OCI-LY7 (cell line): Measurements from ENCODE around the gene COMMD10. TPM values are rescaled to one million over a fixed set of nuclear protein-coding genes. Genes with fewer than 3 reads are reported as not detected.

Experiments used
- BruUV-seq: library from RNA; stranded (reverse); fragments of 400-500 nt; replicated peaks from 2 replicates; lab custom pipeline; 2021; lab: Mats Ljungman, UMichigan
- CTCF ChIA-PET: fragments of 300-600 bp; sonication (Branson Sonifier 250); formaldehyde crosslinking; loops from one replicate; lab custom pipeline; 2022; ENCODE audit warnings: antibody characterized with exemption; ENCODE audit not compliant: unreplicated experiment; lab: Charles Lee
- POLR2A ChIA-PET: fragments of 300-600 bp; sonication (Branson Sonifier 250); formaldehyde crosslinking; loops from one replicate; lab custom pipeline; 2022; ENCODE audit warnings: antibody characterized with exemption; lab: Charles Lee
- DNase-seq: peaks from one replicate; pipeline ENCODE4 v3.0.0-alpha.2; 2015; ENCODE audit warnings: low spot score
- H2AFZ ChIP-seq: fragments of 200-600 bp; sonication (generic), shearing (Covaris generic); 2 replicates; pipeline ENCODE4 v1.6.1; 2014; ENCODE audit warnings: mild to moderate bottlenecking, antibody characterized with exemption, low read length, moderate library complexity
- H3K27ac ChIP-seq: fragments of 200-600 bp; sonication (generic); 2 replicates; pipeline ENCODE4 v1.5.1; 2014; ENCODE audit warnings: mixed run types, low read depth, mild to moderate bottlenecking, moderate library complexity, low read length, inconsistent platforms; ENCODE audit not compliant: poor library complexity, severe bottlenecking
- H3K36me3 ChIP-seq: fragments of 200-600 bp; sonication (generic); 2 replicates; pipeline ENCODE4 v1.6.1; 2014; ENCODE audit warnings: mild to moderate bottlenecking, antibody characterized with exemption, low read length, moderate library complexity, mixed read lengths; ENCODE audit not compliant: insufficient read depth
- H3K4me1 ChIP-seq: fragments of 200-600 bp; sonication (generic); 2 replicates; pipeline ENCODE4 v1.5.1; 2014; ENCODE audit warnings: mild to moderate bottlenecking, low read length; ENCODE audit not compliant: insufficient read depth, poor library complexity, severe bottlenecking
- H3K4me2 ChIP-seq: fragments of 200-600 bp; sonication (generic); 2 replicates; pipeline ENCODE4 v1.6.1; 2014; ENCODE audit warnings: mild to moderate bottlenecking, low read length
- H3K4me3 ChIP-seq: fragments of 200-600 bp; sonication (generic); 2 replicates; pipeline ENCODE4 v1.5.1; 2014; ENCODE audit warnings: mild to moderate bottlenecking, low read depth, low read length; ENCODE audit not compliant: poor library complexity, severe bottlenecking
- H3K79me2 ChIP-seq: fragments of 200-600 bp; sonication (generic); 2 replicates; pipeline ENCODE4 v1.6.1; 2016; ENCODE audit warnings: low read depth, mild to moderate bottlenecking, low read length, moderate library complexity, mixed read lengths; ENCODE audit not compliant: insufficient read depth
- H3K9me2 ChIP-seq: fragments of 200-600 bp; sonication (generic); 2 replicates; pipeline ENCODE4 v1.6.1; 2016; ENCODE audit warnings: mild to moderate bottlenecking, low read length, mixed read lengths; ENCODE audit not compliant: insufficient read depth
- H3K9me3 ChIP-seq: fragments of 200-600 bp; sonication (generic); 2 replicates; pipeline ENCODE4 v1.6.1; 2014; ENCODE audit warnings: mild to moderate bottlenecking, mixed run types, low read length, mixed read lengths
- H4K20me1 ChIP-seq: fragments of 200-600 bp; sonication (generic); 2 replicates; pipeline ENCODE4 v1.6.1; 2014; ENCODE audit warnings: mild to moderate bottlenecking, antibody characterized with exemption, low read length, moderate library complexity, mixed read lengths; ENCODE audit not compliant: insufficient read depth
- EZH2phosphoT487 ChIP-seq: fragments of 200-600 bp; sonication (generic); IDR thresholded peaks from 2 replicates; pipeline ENCODE4 v1.6.1; 2018; ENCODE audit warnings: low read depth, borderline replicate concordance, mild to moderate bottlenecking, mixed run types, antibody characterized with exemption, low read length, moderate library complexity, mixed read lengths
- intact Hi-C: fragments of 100-400 bp; cut with micrococcal nuclease; formaldehyde crosslinking; loops from one replicate; pipeline ENCODE4 v1.10.0; 2022; ENCODE audit not compliant: unreplicated experiment
- total RNA-seq, 2 experiments: library from RNA; depleted of rRNA in 1 of 2; stranded (reverse); fragments of >200 nt in 1 of 2; shearing (Covaris generic) in 1 of 2; gene quantifications; 2 replicates each; pipeline ENCODE4 v1.2.3, GENCODE V29; 2014 to 2022
- TF ChIP-seq, protein P1 (sequence below): fragments of 200-600 bp; sonication (generic); conservative IDR thresholded peaks from 2 replicates; pipeline ENCODE4 v1.5.1; 2014; ENCODE audit warnings: mild to moderate bottlenecking, antibody characterized with exemption, low read length, moderate library complexity, mixed read lengths

The COMMD10 gene
- total RNA-seq, 2 experiments from 2014 or later = 15.0 to 15.7 TPM

DNA sequence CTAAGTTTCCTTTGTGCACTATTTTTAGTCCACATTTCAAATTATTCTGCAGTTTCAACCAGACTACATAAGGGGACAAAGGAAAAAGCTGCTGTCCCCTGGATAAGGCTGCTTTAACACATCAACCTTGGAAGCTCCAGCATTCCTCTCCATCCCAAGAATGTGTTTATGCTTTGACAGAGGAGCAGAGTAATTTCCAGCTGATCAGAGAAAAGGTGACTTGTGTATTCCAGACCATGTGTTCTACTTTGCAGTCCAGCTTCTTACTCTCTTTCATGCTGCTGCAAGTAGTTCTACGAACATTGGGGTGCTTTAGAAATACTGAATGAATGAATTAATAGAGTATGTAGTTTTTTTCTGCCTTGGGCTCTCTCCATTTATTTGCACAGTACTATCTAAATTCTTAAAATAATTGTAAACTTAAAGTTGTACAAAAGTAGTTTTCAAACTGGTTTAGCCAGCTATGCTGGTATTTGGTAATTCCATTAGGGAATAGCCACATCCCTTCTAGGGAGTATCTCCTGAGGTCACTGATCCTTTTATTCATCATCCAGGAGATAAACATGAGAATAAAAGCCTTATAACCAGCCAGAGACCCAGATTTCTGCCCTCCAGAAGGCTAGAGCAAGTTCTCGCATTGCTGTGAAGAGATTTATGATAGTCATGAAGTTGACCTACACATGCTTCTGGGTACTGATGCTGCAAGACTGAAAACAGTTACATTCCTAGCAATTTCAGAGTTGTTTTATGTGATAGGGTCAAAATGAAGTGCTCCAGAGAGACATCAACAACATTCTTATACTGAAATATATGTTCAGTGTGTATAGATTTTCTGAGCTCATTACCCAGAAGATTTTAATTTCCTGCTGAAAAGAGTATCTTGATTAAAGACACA, 215.2 kb downstream of the COMMD10 start:
- H3K9me2 ChIP-seq = no peaks in the 10 kb centered on the region
- intact Hi-C loops = no loop called here
- no peak overlapping the region for H2AFZ ChIP-seq
- TF ChIP-seq EZH2phosphoT487 = no peak
- TF ChIP-seq, protein P1, sequence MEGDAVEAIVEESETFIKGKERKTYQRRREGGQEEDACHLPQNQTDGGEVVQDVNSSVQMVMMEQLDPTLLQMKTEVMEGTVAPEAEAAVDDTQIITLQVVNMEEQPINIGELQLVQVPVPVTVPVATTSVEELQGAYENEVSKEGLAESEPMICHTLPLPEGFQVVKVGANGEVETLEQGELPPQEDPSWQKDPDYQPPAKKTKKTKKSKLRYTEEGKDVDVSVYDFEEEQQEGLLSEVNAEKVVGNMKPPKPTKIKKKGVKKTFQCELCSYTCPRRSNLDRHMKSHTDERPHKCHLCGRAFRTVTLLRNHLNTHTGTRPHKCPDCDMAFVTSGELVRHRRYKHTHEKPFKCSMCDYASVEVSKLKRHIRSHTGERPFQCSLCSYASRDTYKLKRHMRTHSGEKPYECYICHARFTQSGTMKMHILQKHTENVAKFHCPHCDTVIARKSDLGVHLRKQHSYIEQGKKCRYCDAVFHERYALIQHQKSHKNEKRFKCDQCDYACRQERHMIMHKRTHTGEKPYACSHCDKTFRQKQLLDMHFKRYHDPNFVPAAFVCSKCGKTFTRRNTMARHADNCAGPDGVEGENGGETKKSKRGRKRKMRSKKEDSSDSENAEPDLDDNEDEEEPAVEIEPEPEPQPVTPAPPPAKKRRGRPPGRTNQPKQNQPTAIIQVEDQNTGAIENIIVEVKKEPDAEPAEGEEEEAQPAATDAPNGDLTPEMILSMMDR = no peak
- no peaks in the 10 kb centered on the region; the same call in 1 of the 2 replicates for H3K9me3 ChIP-seq
- no peak overlapping the region for H3K4me2 ChIP-seq
- no peaks in the 10 kb centered on the region for H3K79me2 ChIP-seq
- DNase-seq = no peak
- POLR2A ChIA-PET = interaction anchor here (0.7 kb wide), 1 partner anchor 23 kb away, joined by 3 read pairs; no protein-coding TSS in a partner anchor
- CTCF ChIA-PET = no interaction called here
- no peaks in the 10 kb centered on the region for H3K4me1 ChIP-seq
- H3K36me3 ChIP-seq = no peaks in the 10 kb centered on the region
- no peaks in the 10 kb centered on the region for H4K20me1 ChIP-seq
- no peak overlapping the region for H3K4me3 ChIP-seq
- no peak overlapping the region for H3K27ac ChIP-seq
- no TSS peak for BruUV-seq

DNA sequence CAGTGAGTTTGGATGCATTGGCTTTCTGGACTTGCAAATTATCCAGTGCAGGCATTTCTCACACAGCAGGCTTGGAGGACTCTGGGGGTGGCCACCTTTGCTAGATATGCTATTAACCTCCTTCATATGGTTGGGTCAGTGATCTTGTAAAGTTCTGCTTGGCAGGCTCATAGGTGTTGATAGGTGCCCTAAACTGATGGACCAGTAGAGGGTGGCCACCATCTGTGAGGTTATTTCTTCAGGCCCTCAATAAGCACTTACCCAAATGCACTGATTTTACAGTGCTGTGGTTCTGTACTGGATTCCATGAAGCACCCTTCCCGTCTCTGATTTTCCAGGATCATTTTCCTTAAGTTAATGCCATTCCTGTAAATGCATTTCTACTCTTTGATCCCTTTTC, 216.3 kb downstream of the COMMD10 start:
- H3K36me3 ChIP-seq = no peaks in the 10 kb centered on the region
- no peaks in the 10 kb centered on the region for H4K20me1 ChIP-seq
- H3K9me3 ChIP-seq = no peaks in the 10 kb centered on the region; the same call in 1 of the 2 replicates
- no peaks in the 10 kb centered on the region for H3K9me2 ChIP-seq
- no peaks in the 10 kb centered on the region for H3K79me2 ChIP-seq
- CTCF ChIA-PET = no interaction called here
- TF ChIP-seq EZH2phosphoT487 = no peak
- TF ChIP-seq, protein P1 = no peak
- POLR2A ChIA-PET = interaction anchor here (0.7 kb wide), 1 partner anchor 21 kb away, joined by 3 read pairs; no protein-coding TSS in a partner anchor
- no peak for DNase-seq
- BruUV-seq = no TSS peak
- no peaks in the 10 kb centered on the region for H3K4me1 ChIP-seq
- no peak overlapping the region for H3K4me3 ChIP-seq
- H2AFZ ChIP-seq = no peak overlapping the region
- no peak overlapping the region for H3K27ac ChIP-seq
- intact Hi-C loops = no loop called here
- H3K4me2 ChIP-seq = no peak overlapping the region

DNA sequence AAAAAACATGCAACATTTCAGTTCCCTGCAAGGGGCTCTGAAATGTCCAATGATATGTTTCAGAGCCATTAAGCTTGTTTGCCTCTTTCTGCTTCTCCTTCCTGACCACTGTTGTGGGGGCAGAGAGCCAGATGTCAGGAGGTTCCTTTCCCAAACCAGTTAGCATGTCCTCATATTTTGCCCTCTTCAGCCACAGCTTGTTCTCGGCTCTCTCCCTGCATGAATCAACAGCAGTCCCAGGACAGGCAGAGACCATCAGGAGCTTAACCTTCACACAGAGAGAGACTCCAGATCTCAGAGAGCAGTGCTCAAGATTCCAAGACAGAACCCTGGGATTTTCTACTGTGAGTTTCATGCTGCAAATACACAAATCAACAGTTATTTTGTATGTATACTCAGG, 218.5 kb downstream of the COMMD10 start:
- no TSS peak for BruUV-seq
- Histone ChIP-seq H3K4me2 (no peak overlapping the region), H2AFZ (no peak overlapping the region), H3K79me2 (no peaks in the 10 kb centered on the region), H3K4me3 (no peak overlapping the region), H3K27ac (no peak overlapping the region), H3K4me1 (no peaks in the 10 kb centered on the region), H3K9me2 (no peaks in the 10 kb centered on the region), H4K20me1 (no peaks in the 10 kb centered on the region), H3K36me3 (no peaks in the 10 kb centered on the region), H3K9me3 (peaks cover 2% of the 10 kb centered on the region; the same call in 1 of the 2 replicates)
- CTCF ChIA-PET = no interaction called here
- DNase-seq = no peak
- intact Hi-C loops = no loop called here
- POLR2A ChIA-PET = interaction anchor here (0.6 kb wide), 2 partner anchors 11 to 66 kb away, joined by 4 read pairs; no protein-coding TSS in a partner anchor
- TF ChIP-seq EZH2phosphoT487 = no peak
- TF ChIP-seq, protein P1 = no peak
